HPDE6-E6E7 (cell line): ENCODE measurements around the gene SLC28A3.
"Not testable (repeated sequence)": the region's sequence is repeated elsewhere in the genome, so short reads cannot be mapped to it uniquely, and the experiment has no call there.

ENCODE experiments used
- DNase-seq: peaks from one replicate; pipeline ENCODE4 v3.0.0; 2011; ENCODE audit warnings: missing footprints; ENCODE audit errors: extremely low spot score

The SLC28A3 gene, protein sequence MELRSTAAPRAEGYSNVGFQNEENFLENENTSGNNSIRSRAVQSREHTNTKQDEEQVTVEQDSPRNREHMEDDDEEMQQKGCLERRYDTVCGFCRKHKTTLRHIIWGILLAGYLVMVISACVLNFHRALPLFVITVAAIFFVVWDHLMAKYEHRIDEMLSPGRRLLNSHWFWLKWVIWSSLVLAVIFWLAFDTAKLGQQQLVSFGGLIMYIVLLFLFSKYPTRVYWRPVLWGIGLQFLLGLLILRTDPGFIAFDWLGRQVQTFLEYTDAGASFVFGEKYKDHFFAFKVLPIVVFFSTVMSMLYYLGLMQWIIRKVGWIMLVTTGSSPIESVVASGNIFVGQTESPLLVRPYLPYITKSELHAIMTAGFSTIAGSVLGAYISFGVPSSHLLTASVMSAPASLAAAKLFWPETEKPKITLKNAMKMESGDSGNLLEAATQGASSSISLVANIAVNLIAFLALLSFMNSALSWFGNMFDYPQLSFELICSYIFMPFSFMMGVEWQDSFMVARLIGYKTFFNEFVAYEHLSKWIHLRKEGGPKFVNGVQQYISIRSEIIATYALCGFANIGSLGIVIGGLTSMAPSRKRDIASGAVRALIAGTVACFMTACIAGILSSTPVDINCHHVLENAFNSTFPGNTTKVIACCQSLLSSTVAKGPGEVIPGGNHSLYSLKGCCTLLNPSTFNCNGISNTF

DNA sequence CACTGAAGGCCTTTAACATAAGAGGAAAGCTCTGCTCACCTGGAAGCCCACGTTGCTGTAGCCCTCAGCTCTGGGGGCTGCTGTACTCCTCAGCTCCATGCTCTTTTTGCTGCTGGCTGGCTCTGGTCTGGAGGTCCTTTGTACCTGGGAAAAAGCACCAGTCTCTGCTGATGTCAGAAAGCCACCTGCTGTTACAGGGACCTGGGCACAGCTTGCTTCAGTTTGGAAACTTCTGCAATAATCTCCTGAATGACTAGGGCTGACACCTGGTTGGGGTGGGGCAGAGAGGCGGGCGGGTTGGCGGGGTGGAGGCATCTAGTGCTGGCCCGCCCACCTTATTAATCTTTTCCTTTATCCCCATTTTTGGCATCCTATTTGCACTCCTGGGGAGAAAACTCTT is at the start of gene SLC28A3:
Gene SLC28A3, minus strand, starts transcription at position 224 of the 400 bp plus-strand sequence. Its CDS starts 125 bp downstream, at position 99.
- DNase-seq = no peak

DNA sequence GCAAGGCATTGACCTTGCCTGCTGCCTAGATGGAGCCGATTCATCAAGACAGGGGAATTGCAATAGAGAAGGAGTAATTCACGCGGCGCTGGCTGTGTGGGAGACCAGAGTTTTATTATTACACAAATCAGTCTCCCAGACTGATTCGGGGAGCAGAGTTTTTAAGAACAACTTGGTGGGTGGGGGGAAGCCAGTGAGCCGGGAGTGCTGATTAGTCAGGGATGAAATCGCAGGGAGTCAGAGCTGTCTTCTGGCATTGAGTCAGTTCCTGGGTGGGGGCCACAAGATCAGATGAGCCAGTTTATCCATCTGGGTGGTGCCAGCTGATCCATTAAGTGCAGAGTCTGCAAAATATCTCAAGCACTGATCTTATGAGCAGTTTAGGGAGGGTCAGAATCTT is 49.7 kb upstream of the SLC28A3 start:
- not testable (repeated sequence) for DNase-seq

DNA sequence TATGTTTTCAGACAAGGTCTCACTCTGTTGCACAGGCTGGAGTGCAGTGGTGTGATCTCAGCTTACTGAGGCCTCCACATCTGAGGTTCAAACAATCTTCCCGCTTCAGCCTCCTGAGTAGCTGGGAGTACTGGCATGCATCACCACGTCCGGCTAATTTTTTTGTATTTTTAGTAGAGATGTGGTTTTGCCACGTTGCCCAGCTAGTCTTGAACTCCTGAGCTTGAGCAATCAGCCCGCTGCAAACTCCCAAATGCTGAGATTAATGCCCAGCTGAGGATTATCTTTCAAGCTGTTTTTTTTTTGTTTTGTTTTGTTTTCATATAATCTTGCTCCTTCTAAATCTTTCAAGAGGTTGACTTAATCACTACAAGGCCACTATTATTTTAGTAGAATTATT is 47.3 kb upstream of the SLC28A3 start:
- DNase-seq = no peak

DNA sequence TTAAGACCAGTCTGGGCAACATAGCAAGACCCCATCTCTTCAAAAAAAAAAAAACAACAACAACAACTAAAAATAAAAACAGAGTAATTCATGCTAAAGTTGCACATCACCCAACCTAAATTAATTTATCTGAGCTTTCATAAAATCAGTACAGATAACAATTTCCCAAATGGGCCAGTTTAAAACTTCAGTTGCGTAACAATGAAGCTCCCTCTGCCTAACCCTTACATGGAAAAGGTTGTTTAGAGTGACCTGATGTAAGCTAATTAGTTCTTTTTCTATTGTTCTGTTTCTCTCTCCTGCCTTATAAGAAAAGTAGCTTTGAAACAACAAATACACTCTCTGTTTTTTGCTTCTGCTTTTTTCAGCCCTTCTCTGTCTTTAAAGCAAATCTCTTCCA is 46.2 kb upstream of the SLC28A3 start:
- no peak for DNase-seq

DNA sequence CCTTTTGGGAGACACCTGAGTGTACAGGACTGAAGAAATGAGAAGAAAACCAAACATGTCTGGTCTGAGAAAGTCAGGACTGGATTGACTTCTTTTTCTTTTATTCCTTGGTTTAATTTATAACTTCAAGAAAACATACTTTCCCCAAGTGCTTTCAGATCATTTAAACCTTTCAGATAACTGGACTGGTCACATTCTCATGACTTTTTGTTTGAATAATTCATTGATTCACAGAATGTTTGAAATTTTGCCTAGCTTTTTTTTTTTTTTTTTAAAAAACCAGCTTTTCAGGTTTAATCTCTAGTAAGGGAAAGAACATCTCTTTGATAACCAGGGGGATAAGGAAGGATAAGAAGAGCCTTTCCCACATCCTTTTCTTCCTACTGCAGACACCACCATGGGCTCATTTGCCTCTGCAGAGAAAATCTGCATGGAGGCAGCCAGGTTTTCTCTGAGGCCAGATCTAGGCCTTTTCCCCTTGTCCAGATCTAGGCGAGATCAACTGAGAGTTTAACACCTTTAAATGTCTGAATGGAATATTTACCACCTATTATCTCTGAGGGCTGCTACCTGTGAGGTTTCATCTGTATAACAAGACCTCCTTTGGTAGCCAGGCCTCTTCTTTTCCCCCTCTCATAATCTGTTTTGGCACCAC is 45.0 kb upstream of the SLC28A3 start:
- no peak for DNase-seq

DNA sequence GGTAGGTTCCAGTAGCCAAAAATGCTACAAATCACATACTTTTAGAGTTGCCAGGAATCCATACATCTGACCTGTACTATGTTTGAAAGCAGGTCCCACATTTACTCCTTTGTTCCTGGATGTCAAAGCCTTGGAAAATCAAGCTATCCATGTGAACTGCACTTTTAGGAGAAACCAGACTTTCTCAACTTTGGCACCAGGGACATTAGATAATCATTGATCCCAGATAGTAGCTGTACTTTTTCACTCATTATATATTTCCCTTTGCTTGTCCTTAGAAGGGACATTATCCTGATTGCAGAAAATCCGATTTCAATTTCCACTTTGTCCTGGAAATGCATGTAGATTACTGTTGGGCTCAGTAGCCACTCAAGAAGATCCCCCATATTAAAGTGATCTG is 44.1 kb upstream of the SLC28A3 start:
- DNase-seq = no peak

DNA sequence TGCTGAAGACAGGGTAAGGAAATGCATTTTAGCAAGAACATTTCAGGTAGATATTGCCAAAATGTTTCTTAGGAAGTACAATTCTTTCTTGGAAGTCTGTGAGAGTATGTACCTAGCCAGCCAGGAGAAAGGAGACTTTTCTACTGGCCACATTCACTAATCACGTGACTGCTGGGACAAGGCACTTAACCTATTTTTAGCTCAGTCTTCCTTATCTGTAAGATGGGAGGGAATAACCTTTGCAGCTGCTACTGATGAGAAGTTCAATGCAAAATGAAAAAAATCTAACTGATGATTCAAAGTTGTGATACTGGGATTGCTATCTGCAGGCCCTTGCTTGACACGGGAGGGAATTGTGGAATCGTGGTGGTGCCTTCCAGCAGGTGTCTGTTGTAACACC is 42.6 kb upstream of the SLC28A3 start:
- no peak for DNase-seq

DNA sequence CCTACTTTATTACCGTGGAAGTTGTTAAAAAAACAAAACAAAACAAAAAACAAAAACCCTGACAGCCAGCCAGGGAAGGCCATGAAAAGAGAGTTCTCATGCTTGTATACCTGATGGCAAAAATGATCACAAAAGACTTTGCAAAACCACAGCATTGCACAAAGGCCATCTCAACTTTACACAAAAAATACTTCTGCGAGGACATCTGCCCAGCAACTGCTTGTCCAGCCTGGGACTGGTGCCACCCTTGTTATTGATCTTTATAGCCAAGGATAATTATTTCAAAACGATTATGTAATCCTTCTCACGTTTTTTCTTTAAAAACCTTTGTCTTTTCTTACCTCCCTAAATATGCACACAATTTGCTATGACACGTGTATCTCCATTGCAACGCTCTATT is 42.2 kb upstream of the SLC28A3 start:
- DNase-seq = no peak

DNA sequence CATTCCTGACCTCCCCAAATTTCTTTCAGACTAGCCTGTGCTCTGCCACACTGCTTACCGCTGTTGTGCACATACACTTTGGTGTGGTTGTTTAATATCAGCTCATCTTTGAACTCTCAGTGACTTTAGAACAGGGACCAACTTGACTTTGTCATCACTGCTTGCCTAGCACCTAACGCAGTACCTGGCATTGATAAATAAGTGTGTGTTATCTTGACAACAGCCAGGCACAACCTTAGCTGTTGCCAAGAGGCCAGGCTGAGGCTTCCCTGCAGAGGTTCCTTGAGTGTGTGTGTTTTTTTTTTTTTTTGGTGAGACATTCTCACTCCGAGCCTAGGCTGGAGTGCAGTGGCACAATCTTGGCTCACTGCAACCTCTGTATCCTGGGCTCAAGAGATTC is 41.0 kb upstream of the SLC28A3 start:
- DNase-seq = no peak

DNA sequence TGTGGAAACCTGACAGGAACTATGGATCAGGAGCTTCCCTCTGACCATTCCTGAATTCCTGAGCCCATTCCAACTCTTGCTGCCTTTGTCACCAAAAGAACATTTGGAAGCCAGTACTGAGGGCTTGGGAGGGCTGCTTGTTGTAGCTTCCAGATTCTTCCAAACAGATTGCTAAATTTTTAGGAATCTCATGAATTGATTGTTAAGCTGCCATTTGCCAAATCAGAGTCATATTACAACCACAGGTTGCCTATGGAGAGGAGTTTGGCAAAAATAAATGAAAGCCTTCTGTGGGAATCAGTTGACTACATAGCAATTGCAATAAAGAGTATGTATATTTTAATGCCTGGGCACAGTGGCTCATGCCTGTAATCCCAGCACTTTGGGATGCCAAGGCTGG is 39.2 kb upstream of the SLC28A3 start:
- DNase-seq = no peak

DNA sequence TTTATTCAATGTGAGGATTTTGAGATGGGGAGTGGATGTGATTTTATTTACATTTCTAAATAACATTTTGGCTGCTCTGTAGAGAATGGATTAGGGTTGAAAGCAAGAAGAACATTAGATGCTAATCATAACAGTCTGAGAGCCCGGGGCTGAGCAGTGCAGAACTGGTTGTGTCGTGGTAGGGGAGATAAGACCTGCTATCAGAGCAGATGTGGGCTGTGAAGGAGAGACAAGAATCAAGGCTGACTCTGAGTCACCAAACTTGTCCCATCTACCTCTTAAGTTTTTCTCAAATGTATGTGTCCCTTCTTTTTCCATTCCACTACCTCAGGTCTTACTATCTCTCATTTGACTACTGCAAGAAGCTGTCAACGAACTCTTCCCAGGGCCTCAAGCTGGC is 35.4 kb upstream of the SLC28A3 start:
- DNase-seq = no peak

DNA sequence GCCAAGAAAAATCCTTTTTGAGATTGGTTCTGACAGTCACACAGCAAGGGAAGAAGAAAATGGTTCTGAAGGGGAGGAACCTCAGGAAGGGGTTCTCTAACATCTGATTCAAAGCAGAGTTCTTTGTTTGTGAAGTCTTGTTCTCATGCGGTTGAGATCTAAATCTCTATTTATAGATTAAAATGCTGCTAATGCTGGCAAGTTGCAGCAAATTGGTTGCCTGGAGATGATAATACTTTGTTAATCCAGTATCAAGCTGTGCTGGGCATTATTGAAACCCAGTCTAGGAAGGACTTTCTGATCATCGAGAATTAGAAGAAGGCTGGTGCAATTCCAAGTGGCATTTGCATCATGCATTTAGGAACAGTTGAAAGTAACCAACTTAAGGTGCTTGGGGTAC is 34.0 kb upstream of the SLC28A3 start:
- DNase-seq = no peak

DNA sequence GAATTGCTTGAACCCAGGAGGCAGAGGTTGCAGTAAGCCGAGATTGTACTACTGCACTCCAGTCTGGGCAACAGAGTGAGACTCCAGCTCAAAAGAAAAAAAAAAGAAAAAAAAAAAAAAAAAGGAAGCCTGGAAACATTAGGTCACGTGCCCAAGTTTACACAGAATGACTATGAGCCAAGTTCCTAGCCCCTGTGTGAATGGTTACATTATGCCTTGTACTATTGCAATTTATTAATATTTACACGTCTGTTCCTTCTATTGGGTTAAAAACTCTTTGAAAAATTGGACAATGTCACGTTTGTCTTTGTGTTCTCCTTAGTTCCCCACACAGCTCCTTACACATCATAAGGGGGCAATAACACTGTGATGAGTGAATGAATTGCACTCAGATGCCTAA is 33.5 kb upstream of the SLC28A3 start:
- no peak for DNase-seq

DNA sequence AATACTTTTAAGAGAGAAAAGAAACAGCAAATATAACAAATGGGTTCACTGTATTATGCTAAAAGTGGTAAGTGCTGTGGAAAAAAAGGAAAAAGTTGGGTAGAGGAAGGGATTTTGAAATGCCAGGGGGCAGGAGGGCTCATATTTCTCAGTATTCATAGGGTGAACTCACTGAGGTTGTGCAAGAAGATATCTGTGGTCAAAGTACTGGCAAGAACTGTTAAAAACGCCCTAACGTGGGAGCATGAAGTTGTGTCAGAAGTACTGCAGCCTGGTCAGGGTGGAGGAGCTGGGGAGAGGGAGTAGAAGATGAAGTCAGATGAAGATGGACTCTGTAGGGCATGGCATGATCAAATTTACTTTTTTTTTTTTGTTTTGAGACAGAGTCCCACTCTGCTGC is 31.2 kb upstream of the SLC28A3 start:
- DNase-seq = peak; percentile 38

DNA sequence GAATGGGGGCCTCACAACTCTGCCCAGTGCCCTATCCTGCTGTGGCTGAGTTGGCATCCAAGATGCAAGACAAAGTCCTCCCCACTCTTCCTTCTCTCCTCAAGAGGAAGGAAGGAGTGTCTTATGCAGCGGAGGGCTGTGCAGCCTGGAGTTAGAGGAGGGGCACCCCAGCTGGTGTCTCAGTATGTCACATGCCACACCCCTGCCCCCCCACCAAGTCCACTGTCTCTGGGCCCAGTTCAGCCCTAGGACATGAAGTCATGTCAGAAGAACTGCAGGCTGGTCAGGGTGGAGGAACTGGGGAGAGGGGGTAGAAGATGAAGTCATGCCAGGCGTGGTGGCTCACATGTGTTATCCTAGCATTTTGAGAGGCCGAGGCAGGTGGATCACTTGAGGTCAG is 28.0 kb upstream of the SLC28A3 start:
- no peak for DNase-seq

DNA sequence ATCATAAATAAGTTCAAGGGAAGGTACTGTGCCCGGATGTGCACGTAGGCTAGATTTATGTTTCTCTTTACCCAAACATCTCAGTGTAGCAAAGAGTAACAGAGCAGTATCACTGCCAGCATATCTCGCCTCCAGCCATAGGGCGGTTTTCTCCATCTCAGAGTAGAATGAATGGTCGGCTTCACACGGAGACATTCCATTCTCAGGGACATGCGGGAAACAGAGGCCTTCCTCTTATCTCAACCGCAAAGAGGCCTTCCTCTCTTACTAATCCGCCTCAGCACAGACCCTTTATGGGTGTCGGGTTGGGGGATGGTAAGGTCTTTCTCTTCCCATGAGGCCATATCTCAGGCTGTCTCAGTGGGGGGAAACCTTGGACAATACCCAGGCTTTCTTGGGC is 27.2 kb upstream of the SLC28A3 start:
- not testable (repeated sequence) for DNase-seq

DNA sequence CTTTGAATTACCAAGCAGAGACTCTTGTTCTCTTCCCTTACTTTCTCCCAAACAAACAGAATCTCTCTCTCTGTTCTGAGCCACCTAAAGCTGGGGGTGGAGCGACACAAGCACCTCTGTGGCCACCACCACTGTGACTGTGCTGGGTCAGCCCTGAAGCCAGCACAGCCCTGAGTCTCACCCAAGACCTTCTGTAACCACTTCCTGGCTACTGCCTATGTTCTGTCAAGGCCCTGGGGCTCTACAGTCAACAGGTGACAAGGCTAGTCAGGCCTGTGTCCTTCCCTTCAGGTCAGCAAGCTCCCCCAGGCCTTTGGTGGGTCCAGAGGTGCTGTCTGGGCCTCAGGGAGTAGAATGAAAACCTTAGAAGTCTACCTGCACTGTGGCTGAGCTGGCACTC is 26.1 kb upstream of the SLC28A3 start:
- no peak for DNase-seq

DNA sequence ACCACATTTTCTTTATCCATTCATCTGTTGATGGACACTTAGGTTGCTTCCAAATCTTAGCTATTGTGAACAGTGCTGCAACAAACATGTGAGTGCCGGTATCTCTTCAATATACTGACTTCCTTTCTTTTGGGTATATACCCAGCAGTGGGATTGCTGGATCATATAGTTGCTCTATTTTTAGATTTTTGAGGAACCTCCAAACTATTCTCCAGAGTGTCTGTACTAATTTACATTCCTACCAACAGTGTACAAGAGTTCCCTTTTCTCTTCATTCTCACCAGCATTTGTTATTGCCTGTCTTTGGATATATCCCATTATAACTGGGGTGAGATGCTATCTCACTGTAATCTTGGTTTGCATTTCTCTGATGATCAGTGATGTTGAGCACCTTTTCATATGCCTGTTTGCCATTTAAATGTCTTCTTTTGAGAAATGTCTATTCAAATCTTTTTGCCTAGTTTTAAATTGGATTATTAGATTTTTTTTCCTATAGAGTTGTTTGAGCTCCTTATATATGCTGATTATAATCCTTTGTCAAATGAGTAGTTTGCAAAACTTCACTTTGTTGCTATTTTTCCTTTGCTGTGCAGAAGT is 24.4 kb upstream of the SLC28A3 start:
- not testable (repeated sequence) for DNase-seq

DNA sequence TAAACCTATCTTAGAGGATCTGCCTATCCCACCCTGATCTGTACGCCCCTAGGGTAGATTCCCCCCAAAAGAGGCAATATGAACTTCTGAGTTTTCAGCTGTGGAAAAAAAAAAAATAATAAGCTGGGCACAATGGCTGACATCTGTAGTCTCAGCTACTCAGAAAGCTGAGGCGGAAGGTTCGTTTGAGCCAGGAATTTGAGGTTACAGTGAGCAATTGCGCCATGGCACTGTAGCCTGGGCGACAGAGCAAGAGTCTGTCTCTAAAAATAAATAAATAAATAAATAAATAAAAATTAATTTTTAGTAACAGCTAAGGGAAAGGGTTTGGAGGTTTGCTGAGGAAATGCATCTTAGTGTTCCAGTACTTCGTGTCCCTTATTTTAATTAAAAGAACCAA is 21.1 kb upstream of the SLC28A3 start:
- no peak for DNase-seq

DNA sequence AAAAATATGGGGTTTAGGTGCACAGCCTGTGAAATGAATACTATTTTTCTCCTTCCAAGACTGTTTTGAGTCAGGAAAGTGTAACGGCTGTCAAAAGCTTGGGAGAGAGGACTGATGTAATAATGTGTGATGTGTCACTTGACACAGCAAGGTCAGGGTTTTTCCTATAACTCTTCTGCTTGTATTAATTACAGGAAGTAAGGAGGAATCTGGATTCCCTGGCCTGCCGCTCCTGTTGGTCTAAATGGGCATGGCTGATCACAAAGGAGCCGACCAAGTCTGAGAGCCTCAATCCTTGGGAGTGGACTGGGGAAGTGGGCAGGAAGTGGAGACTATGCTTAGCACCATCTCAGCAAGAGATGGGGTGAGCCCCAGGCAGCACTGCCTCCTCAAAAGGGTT is 16.7 kb upstream of the SLC28A3 start:
- DNase-seq = no peak

DNA sequence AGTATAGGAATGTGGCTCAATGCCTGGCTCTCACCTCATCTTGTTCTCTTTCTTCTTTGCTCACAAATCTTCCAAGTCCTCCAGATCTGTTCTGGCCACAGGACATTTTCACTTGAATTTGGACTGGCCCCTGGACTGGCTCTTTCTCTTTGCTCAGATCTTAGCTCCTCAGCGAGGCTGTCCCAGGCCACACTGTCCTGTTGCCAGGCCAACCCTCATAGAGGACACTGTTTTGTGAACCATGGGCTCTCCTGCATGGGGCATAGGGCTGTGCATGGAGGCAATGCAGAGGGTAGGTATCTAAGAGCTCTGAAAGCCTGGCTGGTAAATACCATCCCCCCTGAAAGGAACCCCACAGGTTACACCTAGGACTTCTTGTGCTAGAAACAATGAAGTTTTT is 13.5 kb upstream of the SLC28A3 start:
- DNase-seq = no peak

DNA sequence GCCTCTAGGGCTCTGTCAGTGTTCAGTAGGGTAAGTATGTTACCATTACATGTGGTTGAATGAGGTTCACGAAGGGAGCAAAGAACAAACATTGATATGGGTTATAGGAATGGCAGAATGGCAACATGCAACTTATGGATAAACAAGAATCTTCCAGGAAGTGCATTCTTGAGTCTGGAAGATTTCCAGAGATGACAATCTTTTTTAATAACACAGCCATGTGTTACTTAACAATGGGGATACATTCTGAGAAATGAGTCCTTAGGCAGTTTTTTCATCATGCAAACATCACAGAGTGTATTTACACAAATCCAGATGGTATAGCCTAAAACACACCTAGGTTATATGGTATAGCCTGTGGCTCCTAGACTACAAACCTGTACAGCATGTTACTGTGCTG is 9.1 kb upstream of the SLC28A3 start:
- DNase-seq = no peak

DNA sequence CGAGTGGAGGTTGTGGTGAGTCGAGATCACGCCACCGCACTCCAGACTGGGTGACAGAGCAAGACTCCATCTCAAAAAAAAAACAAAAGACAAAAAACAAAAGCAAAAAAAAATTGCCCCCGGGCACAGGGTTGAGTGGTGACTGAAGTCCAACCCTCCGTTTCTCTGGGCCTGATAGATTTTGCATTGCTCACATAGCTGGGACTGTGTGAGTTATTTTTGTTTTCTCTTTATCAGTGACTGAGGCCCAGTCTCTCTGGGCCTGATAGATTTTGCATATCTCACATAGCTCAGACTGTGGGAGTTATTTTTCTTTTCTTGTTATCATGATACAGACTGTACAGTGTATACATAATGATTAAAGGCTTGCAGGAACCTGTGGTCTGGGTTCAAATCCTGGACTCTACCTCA is 2.6 kb upstream of the SLC28A3 start:
- no peak for DNase-seq
